Duodenal mucosa (tissue), 2 donors: Measurements from ENCODE around the gene MST1R.

Experiments used
- H3K27ac ChIP-seq: one replicate; pipeline ENCODE4 v1.7.0; 2013; ENCODE audit warnings: low read depth, low read length
- H3K27me3 ChIP-seq, 2 donors: one replicate each; pipeline ENCODE4 v1.7.0; 2013; ENCODE audit warnings: low read length in 2 of 2, control low read depth in 1 of 2; ENCODE audit not compliant: insufficient read depth in 2 of 2, control insufficient read depth in 1 of 2
- H3K36me3 ChIP-seq, 2 donors: one replicate each; pipeline ENCODE4 v1.7.0; 2013; ENCODE audit warnings: low read length in 2 of 2, control low read depth in 1 of 2; ENCODE audit not compliant: insufficient read depth in 2 of 2, control insufficient read depth in 1 of 2
- H3K4me1 ChIP-seq, 2 donors: one replicate each; pipeline ENCODE4 v1.7.0; 2013; ENCODE audit warnings: low read length in 2 of 2, control low read depth in 1 of 2; ENCODE audit not compliant: insufficient read depth in 2 of 2, control insufficient read depth in 1 of 2
- H3K4me3 ChIP-seq, 2 donors: one replicate each; pipeline ENCODE4 v1.7.0; 2013; ENCODE audit warnings: low read length in 2 of 2, low read depth in 1 of 2
- H3K9ac ChIP-seq, 2 donors: one replicate each; pipeline ENCODE4 v1.7.0; 2013; ENCODE audit warnings: low read length in 2 of 2, low read depth in 1 of 2
- H3K9me3 ChIP-seq, 2 donors: one replicate each; pipeline ENCODE4 v1.7.0; 2013; ENCODE audit warnings: low read length in 2 of 2, control low read depth in 1 of 2; ENCODE audit not compliant: control insufficient read depth in 1 of 2

Gene MST1R

DNA sequence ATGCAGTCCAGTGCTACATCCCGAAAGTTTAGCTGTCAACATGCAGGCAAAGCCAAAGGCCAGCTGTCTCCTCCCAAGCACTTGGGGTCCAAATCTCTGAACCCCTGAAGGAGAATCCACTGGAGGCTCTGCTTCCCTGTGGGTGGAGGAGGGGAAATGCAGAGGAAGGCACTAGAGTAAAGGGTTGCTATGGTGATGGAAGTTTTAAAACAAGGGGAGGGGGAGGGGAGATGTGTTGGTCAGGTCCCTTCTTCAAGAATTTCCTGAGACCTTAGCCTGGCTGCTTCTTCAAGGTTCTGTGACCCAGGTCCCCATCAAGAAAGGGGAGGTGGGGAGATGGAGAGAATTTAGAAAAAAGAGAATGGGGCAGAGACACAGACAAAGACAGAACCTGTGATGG lies 36.3 kb downstream of the MST1R start:
- H3K4me3 ChIP-seq: no peak overlapping the region
- no peak overlapping the region for H3K9ac ChIP-seq
- no peaks in the 10 kb centered on the region for H3K9me3 ChIP-seq
- H3K4me1 ChIP-seq: peaks cover 0 to 5% of the 10 kb centered on the region in 2 donors
- no peaks in the 10 kb centered on the region for H3K36me3 ChIP-seq
- no peak overlapping the region for H3K27ac ChIP-seq
- H3K27me3 ChIP-seq: peaks cover 30 to 40% of the 10 kb centered on the region in 2 donors

DNA sequence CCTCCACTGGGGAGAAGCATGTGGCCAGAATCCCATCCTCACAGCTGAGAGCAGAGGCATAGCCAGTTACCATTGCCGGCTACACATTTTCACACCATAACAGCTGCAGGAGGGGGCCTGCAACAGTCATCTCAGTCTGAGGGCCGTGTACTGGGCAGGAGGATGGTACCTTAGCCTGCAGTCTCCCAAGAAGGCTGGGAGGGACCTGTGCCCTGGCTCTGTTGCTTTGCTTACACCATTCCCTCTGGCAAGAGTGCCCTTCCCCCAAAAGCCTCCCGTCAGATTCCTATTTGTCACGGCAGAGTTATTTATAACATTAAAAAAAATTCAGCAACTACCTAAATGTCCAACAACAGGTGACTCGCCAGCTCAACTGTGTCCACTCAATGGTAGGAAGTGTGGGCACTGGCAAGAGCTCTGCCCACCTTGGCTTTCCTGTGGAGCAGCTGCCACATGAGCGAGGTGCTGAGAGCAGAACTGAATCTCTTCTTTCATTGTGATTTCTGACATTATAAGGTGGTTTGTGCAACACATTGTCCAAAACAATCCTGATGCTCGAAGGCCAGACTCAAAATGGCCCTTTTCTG lies 38.4 kb downstream of the MST1R start:
- Histone ChIP-seq H3K27ac (no peak overlapping the region), H3K4me3 (no peak overlapping the region), H3K27me3 (peaks cover 32 to 40% of the 10 kb centered on the region in 2 donors), H3K9ac (no peak overlapping the region), H3K4me1 (peaks cover 0 to 5% of the 10 kb centered on the region in 2 donors), H3K9me3 (no peaks in the 10 kb centered on the region), H3K36me3 (no peaks in the 10 kb centered on the region)

DNA sequence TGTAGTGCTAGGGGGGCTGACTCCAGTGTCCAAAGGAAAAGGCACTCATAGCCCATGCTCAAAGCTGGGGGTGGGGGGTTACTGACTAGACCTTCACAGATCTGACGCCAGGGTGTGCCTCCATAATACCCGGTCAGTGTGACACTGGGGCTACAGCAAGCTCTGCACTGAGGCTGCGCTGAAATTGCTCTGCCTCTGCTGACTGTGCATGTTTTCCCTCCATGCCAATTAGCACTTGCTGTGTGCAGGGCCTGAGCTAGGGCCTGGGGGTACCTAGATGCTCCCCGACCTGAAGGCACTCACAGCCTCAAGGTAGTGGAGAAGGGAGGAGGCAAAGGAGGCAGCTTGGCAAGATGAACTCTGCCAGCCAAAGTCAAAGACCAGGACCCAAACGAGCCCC lies 39.2 kb downstream of the MST1R start:
- Histone ChIP-seq H3K9me3 (no peaks in the 10 kb centered on the region), H3K4me1 (peaks cover 0 to 5% of the 10 kb centered on the region in 2 donors), H3K27me3 (peaks cover 28 to 40% of the 10 kb centered on the region in 2 donors), H3K4me3 (no peak overlapping the region), H3K27ac (no peak overlapping the region), H3K36me3 (no peaks in the 10 kb centered on the region), H3K9ac (no peak overlapping the region)

DNA sequence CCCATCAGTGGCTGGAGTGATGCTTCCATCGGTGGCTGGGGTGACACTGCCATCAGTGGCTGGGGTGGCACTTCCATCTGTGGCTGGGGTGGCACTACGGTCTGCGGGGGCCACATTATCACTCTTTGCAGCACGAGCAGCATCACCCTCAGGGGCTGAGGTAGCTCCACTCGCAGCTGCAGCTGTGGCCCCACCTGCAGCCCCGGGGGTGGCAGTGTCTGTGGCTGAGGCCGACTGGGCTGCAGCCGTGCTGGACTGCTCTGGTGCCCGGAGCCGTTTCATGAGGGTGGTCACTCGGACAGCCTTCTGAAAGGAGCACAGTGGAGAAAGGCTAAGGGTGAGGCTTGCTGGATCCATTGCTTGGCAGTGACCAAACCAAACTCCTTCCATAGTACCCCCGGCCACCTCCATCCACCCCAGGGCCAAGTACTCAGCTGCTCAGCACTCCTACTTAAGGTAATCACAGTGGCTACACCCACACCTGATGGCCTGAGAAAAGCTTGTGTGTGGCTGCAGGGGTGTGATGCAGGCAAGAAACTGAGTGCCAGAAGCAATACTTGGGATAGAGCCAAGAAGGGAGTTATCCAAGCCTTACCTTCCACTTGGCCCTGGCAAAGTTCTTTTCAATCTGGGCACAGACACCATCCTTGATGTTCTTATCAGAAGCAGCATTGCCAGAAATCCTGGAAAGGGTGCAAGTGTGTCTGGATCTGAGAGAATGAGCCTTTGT lies 43.9 kb downstream of the MST1R start:
- Histone ChIP-seq H3K4me3 (no peak overlapping the region), H3K27ac (no peak overlapping the region), H3K36me3 (no peaks in the 10 kb centered on the region), H3K4me1 (peaks cover 9 to 14% of the 10 kb centered on the region in 2 donors), H3K9ac (no peak overlapping the region), H3K9me3 (no peaks in the 10 kb centered on the region), H3K27me3 (peaks cover 11 to 12% of the 10 kb centered on the region in 2 donors)

DNA sequence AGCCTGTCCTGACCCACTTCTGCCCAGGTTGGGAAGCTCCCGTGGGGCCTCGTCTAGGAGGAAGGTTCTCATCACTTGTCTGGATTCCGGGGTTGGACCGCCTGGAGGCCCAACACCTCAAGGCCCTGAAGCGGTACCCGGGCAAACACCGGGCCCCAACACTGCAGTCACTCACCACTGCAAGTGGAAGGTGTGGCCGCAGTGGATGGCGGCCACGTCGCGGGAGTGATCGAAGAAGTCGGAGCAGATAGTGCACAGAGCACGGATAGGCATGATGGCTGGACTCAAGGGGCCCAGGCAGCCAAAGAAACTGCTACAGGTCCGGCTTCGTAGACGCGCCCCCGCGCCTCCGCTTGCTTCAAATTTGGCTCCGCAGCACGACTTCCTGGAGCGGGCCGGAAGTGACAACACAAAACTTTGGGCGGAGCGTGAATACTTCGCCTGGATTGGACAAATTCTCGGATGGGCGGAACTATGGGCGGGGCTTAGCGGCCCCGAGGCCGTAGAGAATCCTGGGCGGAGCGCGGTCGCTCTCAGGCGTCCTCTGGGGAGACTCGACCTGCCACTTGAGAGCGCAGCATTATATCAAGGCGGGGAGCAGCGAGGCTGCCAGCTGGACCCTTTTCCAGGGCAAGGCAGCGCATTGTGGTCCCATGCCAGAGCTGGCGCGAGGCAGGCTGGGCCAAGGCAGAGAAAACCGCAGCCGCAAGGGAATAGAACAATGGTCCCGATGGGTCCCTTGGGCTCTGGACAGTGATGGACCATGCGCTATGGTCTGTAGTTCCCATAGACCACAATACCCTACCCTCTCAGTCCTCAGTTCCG lies 47.3 kb downstream of the MST1R start, which contains the start of gene TRAIP:
Gene TRAIP (minus strand): TSS at position 384 of the 825 bp plus-strand sequence. CDS start 111 bp downstream, at position 273.
- Histone ChIP-seq H3K9ac (peak within 1 kb of the TSS; percentile 55 to 88), H3K27me3 (no peaks in the 10 kb centered on the region), H3K4me1 (peaks cover 9 to 14% of the 10 kb centered on the region in 2 donors), H3K27ac (no peak within 1 kb of the TSS), H3K4me3 (peak within 1 kb of the TSS; percentile 77 to 80), H3K36me3 (no peaks in the 10 kb centered on the region), H3K9me3 (no peaks in the 10 kb centered on the region)

DNA sequence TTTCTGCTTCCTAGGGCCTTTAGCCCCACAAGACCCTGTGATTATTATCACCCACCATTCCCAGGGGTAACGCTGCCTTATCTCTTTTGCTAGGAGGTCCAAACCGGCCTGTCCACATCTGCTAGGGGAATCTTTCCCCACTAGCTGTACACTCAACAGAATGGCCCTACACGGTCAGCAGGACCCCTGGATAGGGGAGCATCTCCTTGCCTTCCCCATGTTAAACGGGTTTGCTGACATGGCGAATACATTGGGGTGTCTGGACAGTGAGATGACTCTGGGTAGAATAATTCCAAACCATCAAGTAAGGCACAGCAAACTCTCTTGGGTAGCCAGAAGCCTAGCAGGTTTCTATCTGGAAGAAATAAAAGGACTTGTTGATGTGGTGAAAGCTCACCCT lies 48.0 kb downstream of the MST1R start:
- Histone ChIP-seq H3K9me3 (no peaks in the 10 kb centered on the region), H3K27ac (no peak overlapping the region), H3K27me3 (no peaks in the 10 kb centered on the region), H3K4me1 (peaks cover 9 to 14% of the 10 kb centered on the region in 2 donors), H3K36me3 (no peaks in the 10 kb centered on the region), H3K9ac (peak overlapping the region in 1 of 2 donors; percentile 55), H3K4me3 (peak overlapping the region; percentile 77 to 80)

DNA sequence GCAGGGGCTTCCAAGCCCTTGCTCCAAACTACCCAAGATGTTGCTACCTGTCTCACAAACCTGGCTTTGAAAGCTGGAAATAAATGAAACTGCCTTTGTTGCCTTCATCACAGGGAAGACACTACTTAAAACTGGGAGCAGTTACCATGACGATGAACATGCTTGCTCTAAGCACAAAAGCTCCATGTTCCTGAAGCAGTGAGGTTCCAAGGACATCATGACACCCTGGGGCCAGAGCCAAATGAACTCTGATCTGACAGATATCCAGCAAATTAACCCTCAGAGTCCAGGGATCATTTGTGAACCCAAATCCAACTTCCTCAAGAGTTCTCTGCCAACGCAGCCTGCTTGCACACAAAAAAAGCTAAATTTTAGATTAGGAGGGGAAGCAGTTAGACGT lies 58.0 kb downstream of the MST1R start:
- Histone ChIP-seq H3K4me1 (peaks cover 13 to 23% of the 10 kb centered on the region in 2 donors), H3K9ac (no peak overlapping the region), H3K27ac (no peak overlapping the region), H3K27me3 (no peaks in the 10 kb centered on the region), H3K36me3 (peaks cover 0 to 3% of the 10 kb centered on the region in 2 donors), H3K9me3 (no peaks in the 10 kb centered on the region), H3K4me3 (no peak overlapping the region)

DNA sequence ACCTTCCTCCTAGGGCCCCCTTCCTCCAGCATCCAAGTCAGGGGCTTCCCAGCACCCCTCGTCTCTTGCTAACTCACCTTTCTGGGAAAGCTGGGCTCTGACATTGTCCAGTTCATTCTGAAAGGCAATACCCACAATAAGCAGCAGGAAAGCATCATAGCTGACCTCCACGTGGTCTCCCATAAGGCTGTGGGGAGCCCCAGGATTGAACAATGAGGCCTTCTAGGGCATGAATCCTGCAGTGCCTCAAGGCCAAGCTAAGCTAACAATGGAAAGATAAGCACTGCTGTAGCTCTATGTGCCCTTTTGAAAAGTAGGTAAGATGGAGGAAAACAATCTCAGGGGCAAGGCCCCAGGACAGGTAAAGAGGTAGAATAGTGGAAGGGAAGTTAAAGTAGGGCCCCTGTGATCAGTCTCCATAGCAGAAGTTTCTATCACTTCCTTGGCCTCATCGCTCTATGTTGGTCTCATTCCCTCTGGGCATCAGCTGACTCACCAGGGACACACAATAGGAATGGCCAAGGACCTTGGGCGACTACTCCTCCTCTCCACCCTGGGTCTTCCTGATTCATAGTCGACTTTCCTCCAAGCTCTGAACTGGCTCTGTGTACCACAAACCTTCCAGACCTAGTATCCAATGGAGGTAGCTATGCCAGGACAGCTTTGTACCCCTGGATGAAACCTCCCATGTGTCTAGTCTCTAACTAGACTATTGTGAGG lies 59.0 kb downstream of the MST1R start:
- Histone ChIP-seq H3K36me3 (peaks cover 0 to 3% of the 10 kb centered on the region in 2 donors), H3K9me3 (no peaks in the 10 kb centered on the region), H3K9ac (no peak overlapping the region)

DNA sequence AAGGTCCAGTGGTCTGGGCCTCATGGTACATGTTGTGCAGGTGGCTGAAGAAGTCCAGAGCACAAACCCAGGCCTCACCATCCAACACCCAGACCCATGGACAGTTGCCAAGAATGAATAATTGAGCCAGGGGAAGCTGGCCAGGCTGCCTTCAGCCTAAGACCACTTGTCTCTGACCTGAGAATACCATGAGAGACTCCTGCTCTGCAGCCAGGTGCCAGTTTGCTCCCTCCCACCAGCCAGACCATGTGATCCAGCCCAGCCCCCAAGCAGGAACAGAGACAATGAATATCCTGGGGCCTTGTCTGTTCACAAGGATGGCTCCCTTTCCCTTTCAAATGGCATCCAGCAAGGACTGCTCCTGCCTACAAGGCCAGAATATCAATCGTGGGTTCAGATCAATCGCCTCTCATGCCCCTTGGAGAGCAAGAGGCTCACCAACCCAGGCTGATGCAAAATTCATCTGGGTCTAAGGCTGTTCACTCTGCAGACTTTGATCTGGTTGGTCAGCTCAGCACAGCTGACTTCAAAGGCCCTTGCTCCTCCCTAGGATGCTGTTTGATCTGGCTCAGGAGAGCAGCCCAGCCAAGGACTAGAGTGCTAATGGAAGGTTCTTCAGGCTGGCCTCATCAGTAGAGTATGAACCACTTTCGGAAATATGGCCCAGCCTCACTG lies 60.7 kb downstream of the MST1R start:
- Histone ChIP-seq H3K27ac (no peak overlapping the region), H3K9ac (no peak overlapping the region), H3K27me3 (no peaks in the 10 kb centered on the region), H3K4me3 (no peak overlapping the region), H3K9me3 (no peaks in the 10 kb centered on the region), H3K4me1 (peaks cover 20 to 27% of the 10 kb centered on the region in 2 donors), H3K36me3 (peaks cover 0 to 3% of the 10 kb centered on the region in 2 donors)

More for the DNA sequence above, 59.0 kb downstream of the MST1R start:
- no peaks in the 10 kb centered on the region for H3K27me3 ChIP-seq
- peaks cover 15 to 23% of the 10 kb centered on the region in 2 donors for H3K4me1 ChIP-seq
- no peak overlapping the region for H3K27ac ChIP-seq
- no peak overlapping the region for H3K4me3 ChIP-seq
